ENCODE measurements around the gene PPP1R9B.

- TF ChIP-seq CTCF (IDR thresholded peaks at IDR 0.05) (peak in 3 of 4 experiments; percentile 8 to 50 (median 38)), POLR2A (IDR thresholded peaks at IDR 0.05) (no peak), POLR2AphosphoS5 (IDR thresholded peaks at IDR 0.05) (peak; percentile 50)
Measured at GRCh38 chr17:50148226-50149090, 2.0 kb downstream of the PPP1R9B start.
